Stimulated activated CD8-positive, alpha-beta memory T cell treated with anti-CD3 and anti-CD28 coated beads, Interleukin-2, amount 100 ng/mL, for 1 hour (primary cell): Measurements from ENCODE around the gene SLC39A13.

ENCODE experiments used
- DNase-seq, 2 donors: peaks; one replicate each; pipeline ENCODE4 v3.0.0-alpha.2; 2020; ENCODE audit warnings: low read depth in 2 of 2

SLC39A13 gene

DNA sequence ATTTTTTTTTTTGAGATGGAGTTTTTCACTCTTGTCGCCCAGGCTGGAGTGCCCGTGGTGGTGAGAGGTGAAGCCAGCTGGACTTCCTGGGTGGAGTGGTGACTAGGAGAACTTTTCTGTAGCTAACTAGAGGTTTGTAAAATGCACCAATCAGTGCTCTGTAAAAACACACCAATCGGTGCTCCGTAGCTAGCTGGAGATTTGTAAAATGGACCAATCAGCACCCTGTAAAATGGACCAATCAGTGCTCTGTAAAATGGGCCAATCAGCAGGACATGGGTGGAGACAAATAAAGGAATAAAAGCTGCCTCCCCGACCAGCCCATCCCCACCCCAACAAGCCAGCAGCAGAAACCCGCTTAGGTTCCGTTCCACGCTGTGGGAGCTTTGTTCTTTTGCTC lies 45.0 kb downstream of the SLC39A13 start:
- no peak for DNase-seq

DNA sequence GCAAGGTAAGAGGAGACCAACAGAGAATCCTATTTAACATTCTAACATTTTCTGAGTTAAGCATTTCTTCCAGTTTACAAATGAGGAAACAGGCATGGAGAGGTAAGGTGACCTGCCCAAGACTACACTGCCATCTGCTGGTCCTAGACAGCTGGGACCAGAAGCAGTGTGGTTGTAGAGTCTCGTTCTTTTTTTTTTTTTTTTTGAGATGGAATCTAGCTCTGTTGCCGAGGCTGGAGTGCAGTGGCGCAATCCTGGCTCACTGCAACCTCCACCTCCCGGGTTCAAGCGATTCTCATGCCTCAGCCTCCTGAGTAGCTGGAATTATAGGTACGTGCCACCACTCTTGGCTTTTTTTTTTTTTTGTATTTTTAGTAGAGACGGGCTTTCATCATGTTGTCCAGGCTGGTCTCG lies 45.9 kb downstream of the SLC39A13 start:
- peak; percentile 24 to 25 for DNase-seq

DNA sequence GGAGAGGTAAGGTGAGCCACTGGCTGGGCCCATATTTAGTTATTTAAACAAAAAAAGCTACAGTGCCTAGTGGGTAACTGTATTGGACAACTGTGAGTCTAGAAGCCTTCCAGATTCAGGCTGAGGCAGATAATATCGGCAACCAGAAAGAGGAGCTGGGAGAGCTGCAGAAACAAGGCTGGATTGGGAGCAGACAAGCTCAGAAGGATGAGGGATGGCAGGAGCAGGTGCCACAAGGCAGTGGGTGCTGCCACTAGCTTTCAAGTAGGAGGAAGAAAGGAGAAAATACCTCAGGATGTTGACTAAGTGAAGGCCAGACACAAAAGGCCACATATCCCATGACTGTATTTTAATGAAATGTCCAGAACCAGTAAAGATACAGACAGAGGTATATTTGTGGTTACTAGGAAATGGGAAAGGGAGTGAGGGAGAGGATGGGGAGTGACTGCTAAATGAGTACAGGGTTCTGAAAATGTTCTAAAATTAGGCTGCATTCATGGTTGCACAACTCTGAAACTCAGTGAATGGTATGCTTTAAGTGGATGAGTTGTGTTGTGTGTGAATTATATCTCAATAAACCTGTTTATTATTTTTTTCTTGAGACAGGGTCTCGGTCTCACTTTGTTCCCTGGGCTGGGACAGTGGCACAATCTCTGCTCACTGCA lies 52.3 kb downstream of the SLC39A13 start:
- no peak for DNase-seq

DNA sequence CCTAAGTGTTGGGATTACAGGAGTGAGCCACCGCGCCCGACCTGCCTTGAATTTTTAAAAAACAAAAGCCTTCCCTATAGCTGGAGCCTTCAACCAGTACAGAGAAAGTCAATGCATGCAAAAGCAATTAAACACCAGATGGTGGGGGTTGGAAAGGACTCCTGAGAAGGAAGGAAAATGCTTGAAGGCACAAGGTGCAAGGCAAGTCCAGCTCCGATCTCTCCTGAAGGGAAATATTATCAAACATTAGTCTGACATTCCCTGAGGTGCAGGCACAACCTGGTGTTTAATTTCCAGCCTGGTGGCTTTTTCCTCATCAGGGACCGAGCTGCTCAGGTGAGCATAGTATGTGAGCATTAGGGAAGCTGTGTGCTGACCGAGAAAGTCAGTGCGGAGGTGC lies 53.5 kb downstream of the SLC39A13 start:
- no peak for DNase-seq

DNA sequence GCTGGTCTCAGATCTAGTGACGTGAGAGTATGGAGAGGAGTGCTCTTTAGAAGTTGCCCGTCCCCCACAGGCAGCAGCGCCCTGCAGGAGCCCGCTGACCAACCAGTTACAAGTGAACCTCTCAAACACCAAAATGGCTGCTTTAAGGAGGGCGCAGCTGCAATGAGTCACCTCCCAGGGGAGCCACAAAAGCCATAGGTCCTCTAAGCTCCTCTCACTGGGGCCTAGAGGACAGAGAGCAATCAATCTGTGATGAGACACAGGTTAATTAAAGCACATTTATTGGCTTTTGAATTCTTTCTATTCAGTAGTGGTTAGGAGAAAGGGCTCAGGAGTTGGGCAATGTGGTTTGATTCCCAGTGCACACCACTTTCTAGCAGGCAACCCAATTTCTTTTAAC lies 56.1 kb downstream of the SLC39A13 start:
- no peak for DNase-seq
